22Rv1 (cell line): ENCODE measurements around the gene ARHGAP6.

Experiments
- CTCF ChIP-seq: fragments of 450-650 bp; IDR thresholded peaks from 2 replicates; pipeline ENCODE4 v1.5.1; 2017; ENCODE audit warnings: mild to moderate bottlenecking
- ZFX ChIP-seq: fragments of 450-650 bp; IDR thresholded peaks from 2 replicates; pipeline ENCODE4 v1.6.1; 2017; ENCODE audit warnings: antibody characterized with exemption, borderline replicate concordance

- TF ChIP-seq CTCF (no peak), ZFX (no peak)
Measured at GRCh38 chrX:11273544-11273943, 392.2 kb downstream of the ARHGAP6 start.
